ENCODE measurements around the gene ZSWIM6.

The ZSWIM6 gene

GRCh38 chr5:61331407-61332357 lies at the start of gene ZSWIM6:
Gene ZSWIM6, plus strand, starts transcription at chr5:61332258. Its CDS starts 15 bp downstream, at chr5:61332273.
- peak; percentile 99 for DNase-seq

GRCh38 chr5:61283471-61283870 lies 48.6 kb upstream of the ZSWIM6 start:
- DNase-seq: no peak

- DNase-seq: peak; percentile 49
Observed at GRCh38 chr5:61285531-61285930, 46.5 kb upstream of the ZSWIM6 start.

DNA sequence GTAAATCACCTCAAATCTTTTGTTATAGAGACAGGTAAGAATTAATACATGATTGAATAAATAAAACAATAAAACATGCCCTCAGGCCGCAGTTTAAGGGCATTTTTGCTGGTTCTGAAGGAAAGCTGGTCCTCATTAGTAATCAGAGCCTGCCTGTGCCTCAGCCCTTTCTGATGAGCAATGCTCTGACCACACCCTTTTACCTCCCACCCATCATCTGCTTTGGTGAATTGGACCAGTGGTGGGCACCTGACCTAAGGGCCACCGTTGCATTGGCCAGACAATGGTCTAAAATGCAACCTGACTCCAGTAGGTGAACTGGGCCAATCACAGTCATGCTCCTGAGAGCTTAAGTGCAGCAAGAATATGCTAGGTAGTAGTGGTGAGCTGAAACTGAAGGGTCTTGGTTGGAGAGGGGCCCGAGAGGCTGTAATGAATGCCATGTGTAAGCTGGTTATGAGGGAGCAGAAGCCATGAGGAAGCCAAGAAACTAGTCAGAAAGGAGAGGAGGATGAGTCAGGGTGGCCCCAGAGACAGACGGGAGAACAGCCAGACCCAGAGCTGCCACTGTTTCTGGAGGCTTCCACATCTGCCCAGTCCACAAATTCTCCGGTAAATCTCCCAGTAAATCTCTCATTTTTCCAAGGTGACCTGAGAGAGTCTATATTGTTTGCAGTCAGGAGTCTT lies 45.5 kb upstream of the ZSWIM6 start:
- peak; percentile 43 for DNase-seq

GRCh38 chr5:61287474-61287873 lies 44.6 kb upstream of the ZSWIM6 start:
- peak; percentile 35 for DNase-seq

GRCh38 chr5:61289241-61289640 lies 42.8 kb upstream of the ZSWIM6 start:
- DNase-seq: peak; percentile 26

DNA sequence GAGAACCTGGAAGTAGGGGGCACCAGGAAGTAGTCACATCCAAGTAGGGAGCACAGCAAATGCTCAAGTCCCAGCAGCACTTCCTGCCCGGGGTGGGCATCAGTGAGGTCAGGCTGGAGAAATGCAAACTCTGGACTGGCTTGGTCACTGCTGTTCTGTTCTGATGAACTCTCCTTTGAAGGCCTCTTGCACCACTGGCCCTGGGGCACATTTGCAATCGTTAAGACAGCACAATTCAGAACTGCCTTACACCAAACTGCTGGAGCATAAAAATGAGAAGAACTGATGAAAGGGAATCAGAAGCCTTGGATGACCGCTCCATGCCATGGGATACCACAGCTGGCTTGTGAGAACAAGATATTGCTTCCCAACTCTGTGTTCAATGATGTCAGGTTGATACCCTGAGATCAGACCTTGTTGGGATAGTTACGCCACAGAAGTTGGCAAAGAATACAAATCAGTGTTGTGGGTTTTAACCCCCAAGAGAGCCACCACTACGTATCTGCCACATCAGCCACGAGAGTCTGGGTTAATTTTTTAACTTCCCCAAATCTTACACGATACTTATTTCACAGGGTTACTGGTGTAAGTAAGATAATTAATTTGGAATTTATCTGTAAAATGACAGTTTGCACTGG lies 42.3 kb upstream of the ZSWIM6 start:
- peak; percentile 46 for DNase-seq

DNA sequence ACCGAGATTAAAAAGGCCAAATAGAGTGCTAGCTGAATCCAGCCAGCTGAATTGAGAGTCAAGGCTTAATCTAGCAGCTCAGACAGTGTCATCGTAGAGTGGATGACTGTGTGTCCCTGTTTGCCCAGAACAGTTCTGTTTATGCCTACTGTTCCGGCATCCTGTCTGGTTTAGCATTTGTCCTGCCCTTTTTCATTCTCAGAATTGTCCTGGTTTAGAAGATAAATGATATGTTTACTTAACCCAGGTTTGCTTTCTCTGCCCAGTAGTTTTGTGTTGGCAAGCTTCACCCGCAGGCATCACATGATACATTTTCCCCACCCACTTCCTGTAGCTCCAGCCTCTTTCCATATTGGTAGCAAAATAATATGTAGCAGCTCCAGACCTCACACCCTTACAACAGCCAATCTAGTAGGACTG lies 41.3 kb upstream of the ZSWIM6 start:
- DNase-seq: no peak

DNA sequence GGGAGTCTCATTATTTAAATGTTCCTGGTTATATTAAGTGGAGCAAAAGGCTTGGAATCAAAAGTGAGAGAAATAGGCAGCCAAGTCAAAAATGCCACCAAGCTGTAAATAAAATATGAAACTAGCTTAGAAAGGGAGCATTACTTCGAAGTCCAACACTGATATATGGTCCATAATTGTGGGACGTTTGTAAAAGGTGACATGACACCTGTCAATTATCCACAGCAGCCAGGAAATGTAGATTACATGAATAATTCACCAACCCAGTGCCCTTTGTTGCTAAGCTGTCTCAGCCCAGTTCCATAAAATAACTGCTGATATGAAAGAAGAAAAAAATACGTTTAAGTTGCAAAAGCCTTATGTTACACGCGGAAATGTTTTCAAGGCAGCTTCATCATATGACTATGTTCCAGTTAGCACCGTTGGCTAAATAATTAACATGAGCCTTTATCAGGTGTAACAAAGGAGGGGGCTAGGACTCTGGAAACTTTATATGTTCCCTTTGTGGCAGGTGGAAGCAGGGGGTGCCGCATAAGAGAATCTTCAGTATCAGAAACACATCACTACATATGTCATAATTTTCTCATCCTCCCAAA lies 39.9 kb upstream of the ZSWIM6 start:
- DNase-seq: no peak

DNA sequence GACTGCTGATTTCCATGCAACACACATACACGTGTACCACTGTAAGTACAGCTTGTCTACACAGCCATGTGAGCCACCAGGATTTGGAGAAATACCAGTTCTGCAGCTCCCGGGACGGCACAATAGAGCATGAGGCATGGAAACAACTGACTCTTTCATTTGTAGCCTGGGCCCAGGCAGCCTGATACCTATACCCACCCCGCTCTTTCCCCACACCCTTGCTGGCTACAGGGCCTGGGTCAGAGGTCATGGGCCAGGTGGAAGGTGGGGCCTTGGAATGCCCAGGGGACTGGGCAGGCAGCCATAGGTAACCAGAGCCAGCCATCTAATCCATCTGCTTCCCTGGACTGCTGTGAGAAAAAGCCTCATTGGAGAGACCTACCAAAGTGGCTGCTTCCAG lies 39.0 kb upstream of the ZSWIM6 start:
- DNase-seq: no peak

- no peak for DNase-seq
Observed at GRCh38 chr5:61293873-61294272, 38.2 kb upstream of the ZSWIM6 start.

DNA sequence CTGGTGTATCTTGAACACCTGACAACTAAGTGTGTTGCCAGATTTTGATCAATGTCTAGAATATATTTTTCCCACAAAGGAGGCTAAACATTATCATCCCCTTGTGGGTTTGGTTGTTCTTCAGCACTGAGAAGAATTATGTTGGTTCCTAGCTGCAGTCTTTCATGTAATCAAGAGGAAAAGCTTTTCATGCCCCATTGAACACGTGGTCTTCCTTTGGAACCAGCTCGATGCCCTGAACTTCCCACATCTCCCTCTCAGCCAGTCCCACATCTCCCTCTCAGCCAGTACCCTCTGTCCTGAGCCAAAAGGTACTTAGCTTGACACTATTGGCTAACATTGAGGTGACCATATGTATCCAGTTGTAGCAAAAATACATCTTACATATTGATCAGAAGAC lies 36.7 kb upstream of the ZSWIM6 start:
- no peak for DNase-seq

GRCh38 chr5:61298066-61298465 lies 34.0 kb upstream of the ZSWIM6 start:
- DNase-seq: no peak

DNA sequence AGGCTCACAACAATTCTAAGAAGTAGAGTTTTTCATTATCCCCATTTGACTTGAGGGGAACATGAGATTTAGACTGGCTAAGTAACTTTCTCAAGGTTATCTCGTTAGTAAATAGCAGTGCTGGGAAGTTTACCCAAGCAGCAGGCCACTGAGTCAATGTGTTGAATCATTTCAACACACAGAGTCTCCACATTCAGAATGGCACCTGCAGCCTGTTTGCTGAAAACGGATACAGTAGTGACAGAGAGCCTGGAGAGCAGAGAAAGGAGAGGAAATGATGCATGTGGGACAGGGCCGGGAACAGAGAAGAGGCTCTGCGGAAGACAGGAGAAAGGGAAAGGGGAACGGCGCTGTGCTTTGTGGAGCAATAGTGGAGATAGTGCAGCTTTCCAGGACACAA lies 33.5 kb upstream of the ZSWIM6 start:
- DNase-seq: no peak

DNA sequence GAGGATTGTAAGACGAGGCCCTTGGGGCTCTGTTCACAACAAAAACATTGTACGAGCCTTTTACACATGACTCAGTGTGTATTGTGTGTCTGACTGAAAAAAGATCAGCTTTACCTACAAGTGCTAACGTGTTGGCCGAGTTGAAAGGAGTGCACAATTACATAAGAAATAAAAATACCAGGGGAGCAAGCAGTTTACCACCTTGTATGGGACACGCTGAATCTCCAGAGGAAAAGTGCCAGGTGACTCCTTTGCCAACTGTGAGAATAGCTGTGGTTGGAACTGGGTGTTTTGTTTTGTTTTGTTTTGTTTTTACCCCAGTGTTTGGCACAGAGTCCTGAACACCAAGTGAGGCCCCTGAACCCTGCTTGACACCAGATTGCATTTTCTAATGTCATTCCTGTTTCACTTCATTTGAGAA lies 32.8 kb upstream of the ZSWIM6 start:
- DNase-seq: no peak

DNA sequence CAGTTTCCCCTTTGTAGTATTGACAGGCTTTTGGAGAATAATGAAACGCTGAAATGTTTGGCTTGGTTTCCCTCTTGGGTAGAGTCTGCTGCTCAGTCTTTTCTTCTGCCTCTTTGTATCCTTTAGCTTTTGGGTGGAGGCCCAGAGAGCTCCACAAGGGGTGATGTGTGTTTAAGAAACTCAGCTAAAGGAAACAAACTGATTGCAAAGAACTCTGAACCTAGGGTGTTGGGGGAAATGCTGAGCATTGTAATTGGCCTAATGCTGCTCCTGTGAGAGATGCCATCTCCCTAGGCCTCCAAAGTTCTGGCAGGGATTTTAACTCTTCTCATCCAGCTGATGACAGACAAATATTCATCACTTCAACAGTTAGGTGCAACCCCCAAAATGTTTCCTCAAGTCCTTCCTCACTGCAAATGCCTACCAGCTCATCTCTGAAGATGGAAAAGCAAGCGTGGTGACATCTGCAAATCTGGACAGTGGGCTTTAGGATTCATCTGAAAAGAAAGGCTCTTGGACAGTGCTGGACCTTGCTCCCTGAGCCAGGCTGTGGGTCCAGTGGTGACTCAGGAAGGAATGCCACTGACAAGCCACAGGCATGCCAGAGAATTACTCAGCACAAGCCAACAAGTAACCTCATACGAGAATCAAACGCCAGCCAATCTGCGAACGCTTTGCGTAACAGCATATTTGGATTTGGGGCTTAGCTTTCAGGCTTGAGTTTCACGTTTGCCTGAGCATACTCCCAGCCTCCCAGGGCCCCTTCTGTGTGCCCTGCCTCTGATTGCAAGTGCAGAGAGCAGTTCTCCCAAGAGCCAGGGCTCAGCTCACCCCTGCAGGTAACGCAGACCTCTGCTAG lies 30.5 kb upstream of the ZSWIM6 start:
- no peak for DNase-seq

GRCh38 chr5:61302200-61302563 lies 29.9 kb upstream of the ZSWIM6 start:
- no peak for DNase-seq

DNA sequence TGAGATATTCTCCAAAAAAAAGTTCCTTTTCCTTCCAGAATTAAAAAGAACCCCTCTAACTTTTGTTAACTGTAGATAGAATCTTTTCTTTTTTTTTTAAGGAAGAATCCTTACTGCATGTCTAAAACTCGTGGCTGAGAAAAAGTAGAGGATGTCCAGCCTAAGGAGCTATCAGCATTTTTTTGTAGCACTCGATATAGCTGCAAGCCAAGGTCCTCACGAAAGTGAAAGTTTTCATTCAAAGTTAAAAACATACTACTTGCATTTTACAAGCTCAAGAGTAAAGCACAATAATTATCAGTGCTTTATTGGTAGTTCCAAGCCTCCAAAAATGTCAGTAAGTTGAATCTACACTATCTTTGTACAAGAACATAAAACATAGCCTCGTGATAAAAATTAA lies 28.7 kb upstream of the ZSWIM6 start:
- DNase-seq: peak; percentile 41

- DNase-seq: peak; percentile 22
Observed at GRCh38 chr5:61304590-61305381, 27.3 kb upstream of the ZSWIM6 start.

DNA sequence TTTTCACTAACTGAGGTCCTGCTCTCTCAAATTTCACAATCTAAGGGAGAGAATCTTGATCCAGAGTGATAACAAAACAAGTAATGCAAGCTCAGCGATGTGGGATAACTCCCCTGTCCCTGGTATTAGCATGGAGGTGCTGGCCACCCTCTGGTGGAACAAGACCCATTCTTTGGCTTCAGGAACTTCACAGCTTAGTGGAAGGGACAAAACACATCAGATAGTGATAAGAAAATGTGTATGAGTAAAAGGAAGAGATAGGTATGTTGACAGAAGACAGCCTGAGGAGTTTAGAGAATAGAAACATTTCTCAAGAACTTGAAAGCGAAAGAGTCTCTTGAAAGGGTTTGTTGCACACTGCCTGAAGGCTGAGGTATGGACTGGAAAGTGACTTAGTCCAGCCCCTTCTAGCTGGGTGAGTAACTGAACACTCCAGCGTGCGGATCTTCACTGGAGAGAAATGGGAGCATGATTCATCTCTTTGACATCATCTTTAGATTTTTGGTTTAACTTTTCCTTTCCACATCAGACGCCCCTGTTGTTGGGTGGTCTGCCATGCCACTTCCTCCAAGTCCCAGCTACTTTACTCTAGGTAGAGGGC lies 25.4 kb upstream of the ZSWIM6 start:
- peak; percentile 89 for DNase-seq

- DNase-seq: no peak
Observed at GRCh38 chr5:61307191-61307590, 24.9 kb upstream of the ZSWIM6 start.

All from inflammatory macrophage treated with lipopolysaccharide for 4 hours (primary cell).